Measurements from ENCODE around the gene HAVCR2. TPM values are rescaled to one million over a fixed set of nuclear protein-coding genes. Genes with fewer than 3 reads are reported as not detected.

HAVCR2 gene
- total and polyA plus RNA-seq, 12 donors: 0.76 to 14.9 (median 1.7) TPM

DNA sequence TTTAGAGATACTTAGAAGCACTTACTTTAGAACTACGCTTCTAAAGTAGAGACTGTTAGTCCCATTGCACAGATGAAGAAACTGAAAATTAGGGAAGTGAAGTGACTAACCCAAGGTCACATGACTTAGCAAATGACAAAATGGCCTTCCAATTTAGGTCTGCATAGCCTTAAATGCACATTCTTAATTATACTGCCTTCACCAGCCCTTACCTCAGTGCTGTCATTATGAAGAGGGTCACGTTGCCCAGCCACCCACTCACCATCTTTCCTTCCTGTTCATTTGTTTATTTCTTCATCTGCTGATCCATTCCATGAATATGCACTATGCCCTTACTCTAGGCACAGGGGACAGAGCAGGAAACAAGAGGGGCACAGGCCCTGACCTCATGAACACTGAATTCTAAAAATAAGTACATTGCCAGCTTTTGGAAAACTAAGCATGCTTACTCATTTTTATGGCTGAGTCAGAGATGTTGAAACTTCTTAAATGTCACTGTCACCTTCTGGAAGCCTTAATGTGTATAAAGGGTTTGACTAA, 8.6 kb downstream of the HAVCR2 start:
- WGBS, 2 donors: 60 to 86% methylated on average over 2 of the region's 2 CpGs
- H3K27ac ChIP-seq: peak overlapping the region in 1 of 10 donors; percentile 31
- no peaks in the 10 kb centered on the region for H3K9me3 ChIP-seq
- H3K36me3 ChIP-seq: peaks cover 0 to 32% (median 0%) of the 10 kb centered on the region in 9 donors
- ATAC-seq: peak in 2 of 8 donors; percentile 19 to 92
- intact Hi-C loops (cut with DNase I): no loop called here
- no peak overlapping the region for H3K4me3 ChIP-seq
- TF ChIP-seq, protein P1, sequence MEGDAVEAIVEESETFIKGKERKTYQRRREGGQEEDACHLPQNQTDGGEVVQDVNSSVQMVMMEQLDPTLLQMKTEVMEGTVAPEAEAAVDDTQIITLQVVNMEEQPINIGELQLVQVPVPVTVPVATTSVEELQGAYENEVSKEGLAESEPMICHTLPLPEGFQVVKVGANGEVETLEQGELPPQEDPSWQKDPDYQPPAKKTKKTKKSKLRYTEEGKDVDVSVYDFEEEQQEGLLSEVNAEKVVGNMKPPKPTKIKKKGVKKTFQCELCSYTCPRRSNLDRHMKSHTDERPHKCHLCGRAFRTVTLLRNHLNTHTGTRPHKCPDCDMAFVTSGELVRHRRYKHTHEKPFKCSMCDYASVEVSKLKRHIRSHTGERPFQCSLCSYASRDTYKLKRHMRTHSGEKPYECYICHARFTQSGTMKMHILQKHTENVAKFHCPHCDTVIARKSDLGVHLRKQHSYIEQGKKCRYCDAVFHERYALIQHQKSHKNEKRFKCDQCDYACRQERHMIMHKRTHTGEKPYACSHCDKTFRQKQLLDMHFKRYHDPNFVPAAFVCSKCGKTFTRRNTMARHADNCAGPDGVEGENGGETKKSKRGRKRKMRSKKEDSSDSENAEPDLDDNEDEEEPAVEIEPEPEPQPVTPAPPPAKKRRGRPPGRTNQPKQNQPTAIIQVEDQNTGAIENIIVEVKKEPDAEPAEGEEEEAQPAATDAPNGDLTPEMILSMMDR (IDR thresholded peaks at IDR 0.05): no peak
- DNase-seq: no peak
- peaks cover 0 to 22% (median 0%) of the 10 kb centered on the region in 9 donors for H3K4me1 ChIP-seq
- no peaks in the 10 kb centered on the region for H3K27me3 ChIP-seq

DNA sequence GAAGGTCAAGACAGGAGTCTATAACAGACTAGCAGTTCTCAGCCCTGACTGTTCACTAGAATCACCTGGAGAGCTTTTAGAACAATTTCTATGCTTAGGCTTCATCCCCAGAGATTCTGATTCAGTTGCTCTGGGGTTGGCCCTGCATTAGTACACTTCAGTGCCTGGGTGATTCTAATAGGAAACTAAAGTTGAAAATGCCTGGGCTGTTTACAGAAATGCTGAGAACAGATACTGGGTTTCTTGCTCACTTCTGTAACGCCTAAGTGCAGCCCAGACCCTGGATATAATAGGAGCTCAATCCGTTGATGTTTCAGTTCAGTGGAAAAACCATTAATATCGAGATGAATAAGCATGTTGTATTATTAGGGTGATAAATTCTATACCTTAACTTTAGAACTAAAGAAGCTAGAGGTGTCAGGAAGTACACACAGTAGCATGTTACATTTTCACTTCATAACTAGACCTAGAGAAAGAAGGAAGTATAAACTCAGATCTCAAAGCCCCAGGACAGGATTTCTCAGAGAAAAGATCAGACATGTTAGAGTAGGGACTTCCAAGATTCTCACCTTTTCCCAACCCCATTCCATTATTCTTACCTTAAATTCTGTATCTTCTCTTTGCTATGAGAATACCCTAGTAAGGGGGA, 20.4 kb downstream of the HAVCR2 start:
- Histone ChIP-seq H3K27ac (no peak overlapping the region), H3K36me3 (peaks cover 0 to 72% (median 0%) of the 10 kb centered on the region in 9 donors), H3K9me3 (no peaks in the 10 kb centered on the region), H3K27me3 (no peaks in the 10 kb centered on the region), H3K4me3 (no peak overlapping the region), H3K4me1 (no peaks in the 10 kb centered on the region)
- no peak for DNase-seq
- 81 to 84% methylated on average over 3 of the region's 3 CpGs for WGBS, 2 donors
- TF ChIP-seq, protein P1 (IDR thresholded peaks at IDR 0.05): no peak
- intact Hi-C loops (cut with DNase I): no loop called here
- ATAC-seq: no peak

DNA sequence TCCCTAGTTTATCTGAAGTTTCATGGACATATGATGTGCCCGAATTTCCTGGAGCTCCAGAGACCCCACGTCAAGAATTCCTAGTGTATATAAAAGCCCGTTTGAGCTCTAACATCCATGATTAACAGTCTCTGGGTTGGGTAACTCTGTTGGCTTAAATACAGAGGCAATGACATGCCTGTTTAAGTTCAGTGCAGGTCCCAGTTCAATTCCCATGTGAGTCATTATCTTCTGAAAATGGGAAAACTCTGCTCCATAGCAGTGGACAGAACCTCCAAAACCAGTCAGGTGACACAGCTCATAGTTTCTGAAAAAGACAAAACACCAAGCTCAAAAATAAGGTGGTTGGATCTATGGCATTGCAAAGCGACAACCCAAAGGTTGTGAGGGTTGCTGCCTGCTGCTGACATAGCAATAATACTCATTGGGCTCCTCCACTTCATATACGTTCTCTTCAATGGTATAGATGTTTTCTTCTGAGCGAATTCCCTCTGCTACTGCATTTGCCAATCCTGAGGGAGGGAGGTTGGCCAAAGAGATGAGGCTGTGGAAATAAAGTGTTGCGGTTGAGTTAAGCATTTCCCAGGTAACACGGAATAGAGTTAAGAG, 22.0 kb downstream of the HAVCR2 start:
- no peak for DNase-seq
- 86 to 89% methylated on average over 8 of the region's 8 CpGs for WGBS, 2 donors
- peaks cover 0 to 57% (median 0%) of the 10 kb centered on the region in 9 donors for H3K36me3 ChIP-seq
- H3K4me1 ChIP-seq: no peaks in the 10 kb centered on the region
- no peak overlapping the region for H3K27ac ChIP-seq
- TF ChIP-seq, protein P1 (IDR thresholded peaks at IDR 0.05): no peak
- no peak overlapping the region for H3K4me3 ChIP-seq
- intact Hi-C loops (cut with DNase I): no loop called here
- H3K9me3 ChIP-seq: no peaks in the 10 kb centered on the region
- H3K27me3 ChIP-seq: no peaks in the 10 kb centered on the region
- ATAC-seq: no peak

DNA sequence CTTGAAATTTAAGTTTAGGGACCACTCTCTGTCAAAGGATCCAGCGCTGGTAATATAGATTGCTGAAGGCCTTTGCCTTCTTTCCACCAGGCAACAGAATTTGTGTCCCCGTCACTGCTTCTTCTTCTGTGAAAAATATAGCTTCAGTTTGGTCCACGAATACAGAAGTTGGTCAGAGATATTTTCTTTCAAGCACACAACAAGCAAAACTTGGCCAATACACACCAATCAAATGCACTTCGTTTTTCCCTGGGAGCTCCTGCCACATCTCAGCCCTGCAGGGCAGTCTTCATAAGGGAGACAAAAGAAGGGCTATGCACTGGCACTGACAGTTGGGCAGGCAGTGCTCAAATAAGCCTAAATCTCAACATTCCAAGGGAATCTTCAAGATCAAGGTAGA, 22.9 kb downstream of the HAVCR2 start:
- no peak for DNase-seq
- Histone ChIP-seq H3K4me3 (no peak overlapping the region), H3K4me1 (no peaks in the 10 kb centered on the region), H3K27me3 (no peaks in the 10 kb centered on the region), H3K36me3 (peaks cover 0 to 49% (median 0%) of the 10 kb centered on the region in 9 donors), H3K9me3 (no peaks in the 10 kb centered on the region), H3K27ac (no peak overlapping the region)
- TF ChIP-seq, protein P1 (IDR thresholded peaks at IDR 0.05): no peak
- 61 to 68% methylated on average over 4 of the region's 4 CpGs for WGBS, 2 donors
- intact Hi-C loops (cut with DNase I): no loop called here
- no peak for ATAC-seq
